Amniotic epithelial cell (primary cell): ENCODE data around the gene ZNF446.
A peak's percentile ranks its signal among the peaks of the same experiment; 100 is the strongest.
"Not testable (repeated sequence)": the region's sequence is repeated elsewhere in the genome, so short reads cannot be mapped to it uniquely, and the experiment has no call there.

Source experiments
- DNase-seq: peaks from one replicate; pipeline ENCODE4 v3.0.0-alpha.2; 2010; ENCODE audit warnings: low read depth

Gene ZNF446

GRCh38 chr19:58507602-58508223, 31.6 kb downstream of the ZNF446 start:
- not testable (repeated sequence) for DNase-seq

- no peak for DNase-seq
These were observed 33.6 kb downstream of the ZNF446 start for GRCh38 chr19:58509731-58510083.

- DNase-seq = no peak
These were observed 34.1 kb downstream of the ZNF446 start for GRCh38 chr19:58510084-58510862.

GRCh38 chr19:58511353-58512208, 35.4 kb downstream of the ZNF446 start, which contains the start of gene SLC27A5:
TSS of gene SLC27A5 (minus strand) at chr19:58511992. CDS start at chr19:58511955, 37 bp downstream.
- no peak for DNase-seq

GRCh38 chr19:58513213-58513693, 37.1 kb downstream of the ZNF446 start:
- no peak for DNase-seq

GRCh38 chr19:58513694-58514563, 37.8 kb downstream of the ZNF446 start:
- peak; percentile 83 for DNase-seq

- DNase-seq = no peak
These were observed 38.4 kb downstream of the ZNF446 start for GRCh38 chr19:58514564-58515022.

GRCh38 chr19:58515259-58515658, 39.1 kb downstream of the ZNF446 start:
- DNase-seq = no peak

GRCh38 chr19:58516246-58516836, 40.2 kb downstream of the ZNF446 start:
- no peak for DNase-seq

- no peak for DNase-seq
These were observed 41.0 kb downstream of the ZNF446 start for GRCh38 chr19:58516964-58517833.

GRCh38 chr19:58518256-58519086, 42.3 kb downstream of the ZNF446 start:
- DNase-seq = no peak

- DNase-seq = peak; percentile 67
These were observed 42.9 kb downstream of the ZNF446 start for GRCh38 chr19:58519087-58519354.

GRCh38 chr19:58519355-58520256, 43.5 kb downstream of the ZNF446 start, which contains the start of gene ZBTB45:
TSS of gene ZBTB45 (minus strand) at chr19:58519810. CDS start at chr19:58517673, 2,137 bp downstream.
- DNase-seq = peak; percentile 96

- no peak for DNase-seq
These were observed 44.1 kb downstream of the ZNF446 start for GRCh38 chr19:58520257-58520599.

- DNase-seq = no peak
These were observed 45.5 kb downstream of the ZNF446 start for GRCh38 chr19:58521651-58522050.

- no peak for DNase-seq
These were observed 46.6 kb downstream of the ZNF446 start for GRCh38 chr19:58522709-58523108.

GRCh38 chr19:58529405-58529804, 53.3 kb downstream of the ZNF446 start:
- no peak for DNase-seq
